Mammary epithelial cell (primary cell): ENCODE measurements around the gene ZGPAT.

Source experiments
- EZH2 ChIP-seq: IDR thresholded peaks from 2 replicates; pipeline ENCODE4 v1.6.1; 2012; ENCODE audit warnings: low read length, inconsistent platforms, borderline replicate concordance
- TF ChIP-seq, protein P1 (sequence below), 2 donors: IDR thresholded peaks in 1 of 2; conservative IDR thresholded peaks in 1 of 2; 2 replicates each; pipeline ENCODE4 v1.5.1; 2011 to 2012; ENCODE audit warnings: inconsistent platforms in 2 of 2, low read length in 2 of 2, mild to moderate bottlenecking in 2 of 2, control low read depth in 1 of 2, low read depth in 1 of 2; ENCODE audit not compliant: insufficient read depth in 1 of 2; ENCODE audit errors: extremely low read depth in 1 of 2

- TF ChIP-seq, protein P1, sequence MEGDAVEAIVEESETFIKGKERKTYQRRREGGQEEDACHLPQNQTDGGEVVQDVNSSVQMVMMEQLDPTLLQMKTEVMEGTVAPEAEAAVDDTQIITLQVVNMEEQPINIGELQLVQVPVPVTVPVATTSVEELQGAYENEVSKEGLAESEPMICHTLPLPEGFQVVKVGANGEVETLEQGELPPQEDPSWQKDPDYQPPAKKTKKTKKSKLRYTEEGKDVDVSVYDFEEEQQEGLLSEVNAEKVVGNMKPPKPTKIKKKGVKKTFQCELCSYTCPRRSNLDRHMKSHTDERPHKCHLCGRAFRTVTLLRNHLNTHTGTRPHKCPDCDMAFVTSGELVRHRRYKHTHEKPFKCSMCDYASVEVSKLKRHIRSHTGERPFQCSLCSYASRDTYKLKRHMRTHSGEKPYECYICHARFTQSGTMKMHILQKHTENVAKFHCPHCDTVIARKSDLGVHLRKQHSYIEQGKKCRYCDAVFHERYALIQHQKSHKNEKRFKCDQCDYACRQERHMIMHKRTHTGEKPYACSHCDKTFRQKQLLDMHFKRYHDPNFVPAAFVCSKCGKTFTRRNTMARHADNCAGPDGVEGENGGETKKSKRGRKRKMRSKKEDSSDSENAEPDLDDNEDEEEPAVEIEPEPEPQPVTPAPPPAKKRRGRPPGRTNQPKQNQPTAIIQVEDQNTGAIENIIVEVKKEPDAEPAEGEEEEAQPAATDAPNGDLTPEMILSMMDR (conservative IDR thresholded peaks at IDR 0.05 in 1 of 2, IDR thresholded peaks at IDR 0.05 in 1 of 2; ENCODE audit: extremely low read depth in 1 of 2, insufficient read depth in 1 of 2, low read depth in 1 of 2, low read length in 2 of 2), result no peak
- no peak for TF ChIP-seq EZH2
Observed at GRCh38 chr20:63735859-63736718, 28.2 kb downstream of the ZGPAT start, which contains the start of gene LIME1.
